Thymus (tissue), 11 donors: ENCODE data around the gene COL23A1. TPM values are rescaled to one million over a fixed set of nuclear protein-coding genes. Genes with fewer than 3 reads are reported as not detected.

ENCODE experiments used
- DNase-seq, 9 donors: peaks; one replicate each; pipeline ENCODE4 v3.0.0-alpha.2; 2013; ENCODE audit warnings: low spot score in 9 of 9, low read depth in 6 of 9, missing footprints in 1 of 9
- H3K27ac ChIP-seq, 2 donors: one replicate each; pipeline ENCODE4 v1.5.1; 2013; ENCODE audit warnings: control low read depth in 1 of 2, low read depth in 1 of 2, low read length in 1 of 2, mild to moderate bottlenecking in 1 of 2, moderate library complexity in 1 of 2
- H3K27me3 ChIP-seq, 2 donors: one replicate each; pipeline ENCODE4 v1.5.1; 2013; ENCODE audit warnings: low read length in 1 of 2; ENCODE audit not compliant: control insufficient read depth in 2 of 2, insufficient read depth in 1 of 2
- H3K36me3 ChIP-seq, 2 donors: one replicate each; pipeline ENCODE4 v1.5.1; 2013; ENCODE audit warnings: low read length in 1 of 2, mild to moderate bottlenecking in 1 of 2, moderate library complexity in 1 of 2; ENCODE audit not compliant: control insufficient read depth in 2 of 2, insufficient read depth in 2 of 2
- H3K4me1 ChIP-seq, 2 donors: one replicate each; pipeline ENCODE4 v1.5.1; 2013; ENCODE audit warnings: low read length in 2 of 2; ENCODE audit not compliant: control insufficient read depth in 2 of 2, insufficient read depth in 2 of 2
- H3K4me3 ChIP-seq, 2 donors: one replicate each; pipeline ENCODE4 v1.5.1; 2013; ENCODE audit warnings: low read length in 2 of 2, control low read depth in 1 of 2, mild to moderate bottlenecking in 1 of 2
- H3K9me3 ChIP-seq, 2 donors: one replicate each; pipeline ENCODE4 v1.5.1; 2013; ENCODE audit warnings: low read length in 1 of 2, mild to moderate bottlenecking in 1 of 2; ENCODE audit not compliant: control insufficient read depth in 2 of 2, insufficient read depth in 1 of 2
- WGBS: extraction: QIAGEN DNeasy Blood & Tissue Kit; methylation state at CpG from one replicate; pipeline ENCODE4 v1.1.7; 2013; 5-methylcytosine and 5-hydroxymethylcytosine counted together
- polyA plus RNA-seq: library from polyadenylated mRNA; stranded (reverse); fragments of 200-250 nt; gene quantifications from one replicate; pipeline ENCODE4 v1.2.3, GENCODE V29; 2013
- total RNA-seq: library from RNA; stranded (reverse); fragments of 120-200 nt; gene quantifications from one replicate; pipeline ENCODE4 v1.2.4, GENCODE V29; 2013
- donor health status: healthy.

The COL23A1 gene
- total and polyA plus RNA-seq, 2 donors = 1.5 to 2.6 TPM

DNA sequence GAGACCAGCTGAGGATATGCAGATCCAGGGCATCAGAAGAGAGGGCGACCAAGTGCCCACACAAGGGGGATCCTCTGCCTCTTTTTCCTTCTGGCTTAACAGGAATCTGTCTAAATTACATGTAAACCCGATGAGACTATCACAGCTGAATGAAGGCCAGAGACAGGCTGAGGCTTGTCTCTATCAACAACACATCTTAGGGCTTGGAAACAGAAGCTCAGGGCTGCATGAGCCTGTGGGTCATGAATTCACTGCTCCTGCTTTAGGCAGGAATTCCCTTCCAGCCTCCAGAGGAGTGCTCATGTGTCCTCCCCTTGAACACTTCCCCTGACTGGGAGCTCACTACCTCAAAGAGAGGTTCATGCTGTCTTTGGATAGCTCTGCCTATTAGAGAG is 251.4 kb downstream of the COL23A1 start:
- no peaks in the 10 kb centered on the region for H3K9me3 ChIP-seq
- DNase-seq = no peak
- H3K36me3 ChIP-seq = no peaks in the 10 kb centered on the region
- no peak overlapping the region for H3K27ac ChIP-seq
- H3K27me3 ChIP-seq = no peaks in the 10 kb centered on the region
- H3K4me3 ChIP-seq = no peak overlapping the region
- 90% methylated on average over 2 of the region's 2 CpGs for WGBS
- H3K4me1 ChIP-seq = peaks cover 6 to 25% of the 10 kb centered on the region in 2 donors

DNA sequence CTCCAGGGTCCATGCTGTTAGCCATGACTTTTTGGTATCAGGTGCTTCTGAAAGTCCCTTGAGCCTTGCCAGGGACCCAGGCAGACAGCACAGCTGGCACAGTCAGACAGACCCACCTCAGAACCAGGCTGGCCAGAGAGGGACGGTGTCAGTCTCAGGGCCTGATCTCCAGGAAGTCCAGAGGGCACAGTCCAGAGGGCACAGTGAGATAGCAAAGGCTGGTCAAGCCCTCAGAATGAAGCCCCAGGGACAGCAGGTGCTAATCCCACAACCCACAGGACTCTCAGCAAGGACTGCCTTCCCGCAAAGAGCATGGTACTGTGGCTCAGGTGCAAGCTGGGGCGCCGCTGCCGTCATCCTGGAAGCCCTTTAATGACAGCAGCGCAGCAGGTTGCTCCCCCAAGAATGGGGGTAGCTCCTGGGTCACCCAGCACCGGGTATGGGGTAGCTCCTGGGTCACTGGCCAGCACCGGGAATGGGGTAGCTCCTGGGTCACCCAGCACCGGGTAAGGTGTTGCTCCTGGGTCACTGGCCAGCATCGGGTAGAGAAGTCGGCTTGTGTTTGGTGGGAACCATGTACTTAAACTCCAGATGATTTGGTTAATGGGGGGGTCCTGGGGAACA is 252.0 kb downstream of the COL23A1 start:
- DNase-seq = no peak
- WGBS = 92% methylated on average over 11 of the region's 11 CpGs
- H3K4me3 ChIP-seq = no peak overlapping the region
- no peaks in the 10 kb centered on the region for H3K9me3 ChIP-seq
- peaks cover 6 to 25% of the 10 kb centered on the region in 2 donors for H3K4me1 ChIP-seq
- H3K36me3 ChIP-seq = no peaks in the 10 kb centered on the region
- no peak overlapping the region for H3K27ac ChIP-seq
- no peaks in the 10 kb centered on the region for H3K27me3 ChIP-seq

DNA sequence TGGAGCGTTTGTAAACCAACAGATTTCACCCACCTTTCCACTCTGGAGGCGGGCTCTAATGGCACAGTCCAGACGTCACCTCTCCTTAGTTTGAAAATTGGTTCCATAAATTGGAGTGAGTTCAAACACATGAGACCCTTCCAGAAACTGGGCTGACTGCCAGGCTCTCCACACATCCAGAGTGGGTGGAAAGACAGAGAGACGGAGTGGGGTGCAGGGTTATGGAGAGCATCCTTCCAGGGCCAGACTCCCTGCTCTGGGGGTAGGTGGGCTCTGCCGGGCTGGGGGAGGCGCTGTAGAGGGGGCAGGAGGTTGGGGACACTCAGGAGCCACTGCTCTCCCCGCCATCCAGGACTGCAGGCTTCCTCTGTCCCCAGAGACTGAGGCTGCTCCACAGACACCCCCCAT is 252.9 kb downstream of the COL23A1 start:
- no peaks in the 10 kb centered on the region for H3K9me3 ChIP-seq
- H3K4me3 ChIP-seq = no peak overlapping the region
- no peaks in the 10 kb centered on the region for H3K36me3 ChIP-seq
- 92% methylated on average over 7 of the region's 7 CpGs for WGBS
- H3K4me1 ChIP-seq = peaks cover 6 to 24% of the 10 kb centered on the region in 2 donors
- no peak overlapping the region for H3K27ac ChIP-seq
- H3K27me3 ChIP-seq = no peaks in the 10 kb centered on the region
- no peak for DNase-seq

DNA sequence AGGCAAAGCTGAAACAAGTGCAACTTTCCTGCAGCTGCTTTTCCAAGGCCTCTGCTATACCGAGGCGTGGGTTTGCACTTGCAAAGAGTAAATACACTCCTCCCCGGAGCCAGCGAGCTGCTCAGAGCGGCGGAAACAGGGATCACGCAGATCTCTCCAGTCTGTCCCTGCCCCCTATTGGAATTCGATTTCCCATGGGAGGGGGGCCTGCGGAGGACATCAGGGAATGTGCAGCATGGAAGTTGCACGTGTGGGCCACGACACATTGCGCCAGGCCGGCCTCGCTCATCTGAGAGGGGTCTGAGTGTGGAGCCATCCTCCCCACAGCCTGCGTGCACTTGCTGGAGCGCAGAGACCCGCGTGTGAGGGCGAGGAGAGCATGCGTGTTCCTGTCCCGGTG is 253.3 kb downstream of the COL23A1 start:
- no peak for DNase-seq
- Histone ChIP-seq H3K4me3 (no peak overlapping the region), H3K36me3 (no peaks in the 10 kb centered on the region), H3K27ac (no peak overlapping the region), H3K27me3 (no peaks in the 10 kb centered on the region), H3K9me3 (no peaks in the 10 kb centered on the region), H3K4me1 (peaks cover 6 to 19% of the 10 kb centered on the region in 2 donors)
- 89% methylated on average over 21 of the region's 21 CpGs for WGBS

DNA sequence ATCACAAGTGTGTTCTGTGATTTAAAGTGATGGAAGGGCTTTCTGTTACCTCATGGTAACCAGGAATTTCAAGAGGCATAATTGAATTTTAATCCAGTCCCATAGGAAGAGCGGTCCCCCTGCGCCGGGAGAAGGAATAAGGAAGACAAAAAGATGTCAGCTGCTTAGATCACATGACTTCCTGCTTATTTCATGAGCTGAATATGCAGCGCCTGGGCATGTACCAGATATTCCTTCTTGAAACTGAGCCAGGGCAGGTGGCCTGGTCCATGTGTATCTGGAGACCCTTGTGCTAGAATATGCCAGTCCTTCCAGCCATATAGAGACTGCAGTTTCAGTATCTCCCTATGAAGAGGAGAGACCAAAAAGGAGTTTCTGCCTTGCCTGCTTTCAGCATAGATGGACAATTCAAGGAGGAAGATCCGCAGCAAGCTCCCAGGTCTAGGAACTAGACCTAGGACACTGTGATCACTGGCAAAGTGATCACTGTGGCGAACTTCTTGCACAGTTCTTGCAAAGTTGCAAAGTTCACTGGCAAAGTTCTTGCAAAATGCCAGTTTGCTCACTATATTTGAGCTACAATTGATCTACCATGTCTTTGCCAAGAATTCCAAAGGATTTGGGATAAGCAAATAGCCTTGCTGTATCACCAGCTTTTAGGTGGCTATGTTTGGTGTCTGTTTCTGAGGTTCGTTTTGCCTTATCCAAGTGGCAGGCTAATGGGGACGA is 254.7 kb downstream of the COL23A1 start:
- Histone ChIP-seq H3K27me3 (no peaks in the 10 kb centered on the region), H3K4me3 (no peak overlapping the region), H3K36me3 (no peaks in the 10 kb centered on the region), H3K9me3 (no peaks in the 10 kb centered on the region), H3K27ac (no peak overlapping the region), H3K4me1 (peaks cover 6 to 27% of the 10 kb centered on the region in 2 donors)
- DNase-seq = no peak
- WGBS = 87% methylated on average over 8 of the region's 8 CpGs

DNA sequence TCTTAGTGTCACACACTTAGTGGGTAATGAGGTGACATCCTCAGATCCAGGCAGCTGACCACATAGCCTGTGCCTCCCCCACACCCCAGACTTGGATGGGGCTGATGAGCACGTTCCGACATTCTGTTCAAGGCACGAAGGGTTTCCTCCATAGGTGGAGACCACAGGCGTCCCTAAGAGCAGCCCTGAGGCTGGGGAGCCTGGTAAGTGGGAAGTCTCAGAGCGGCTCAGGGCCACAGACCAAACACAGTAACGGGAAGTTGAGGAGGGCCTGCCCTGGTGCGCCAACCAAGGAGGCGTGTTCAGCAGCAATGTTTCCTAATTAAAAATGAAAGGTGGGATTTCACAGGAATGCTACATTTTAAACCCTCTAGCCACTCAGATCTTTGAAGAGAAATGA is 255.3 kb downstream of the COL23A1 start:
- WGBS = 88% methylated on average over 8 of the region's 8 CpGs

DNA sequence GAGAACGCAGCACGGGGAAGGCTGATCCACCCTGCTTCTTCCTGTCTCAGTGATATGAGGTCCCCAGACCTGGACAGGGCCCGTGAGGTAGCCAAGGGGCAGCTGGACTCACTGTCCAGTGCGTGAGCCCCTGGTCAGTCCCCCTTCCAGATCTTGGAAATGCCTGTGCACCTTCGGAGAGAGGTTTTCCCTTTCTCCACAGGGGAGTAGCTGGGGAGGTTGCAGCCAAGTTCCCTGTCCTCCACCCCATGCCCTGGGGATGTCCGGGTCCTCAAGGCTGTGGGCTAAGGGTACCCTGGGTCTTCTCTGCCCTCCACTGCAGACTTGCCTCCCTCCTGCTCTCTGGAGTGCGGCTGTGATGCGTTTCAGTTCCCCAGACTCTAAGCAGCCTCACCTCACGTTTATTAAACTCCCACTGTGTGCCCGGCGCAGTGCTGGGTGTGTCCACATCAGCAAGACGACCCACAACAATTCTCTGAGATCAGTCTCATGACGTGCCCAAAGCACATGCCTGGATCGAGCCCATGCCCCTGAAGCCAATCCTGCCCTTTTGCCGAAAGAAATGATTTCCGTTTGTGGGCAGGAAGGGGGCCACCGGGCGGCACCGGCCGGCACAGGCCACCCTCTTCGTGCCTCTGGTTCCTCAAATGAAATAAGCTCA is 256.2 kb downstream of the COL23A1 start:
- H3K4me1 ChIP-seq = peaks cover 11 to 29% of the 10 kb centered on the region in 2 donors
- no peaks in the 10 kb centered on the region for H3K27me3 ChIP-seq
- H3K27ac ChIP-seq = no peak overlapping the region
- DNase-seq = no peak
- no peaks in the 10 kb centered on the region for H3K9me3 ChIP-seq
- no peak overlapping the region for H3K4me3 ChIP-seq
- 85% methylated on average over 21 of the region's 21 CpGs for WGBS
- no peaks in the 10 kb centered on the region for H3K36me3 ChIP-seq

More for the DNA sequence above, 255.3 kb downstream of the COL23A1 start:
- H3K27me3 ChIP-seq = no peaks in the 10 kb centered on the region
- no peak overlapping the region for H3K4me3 ChIP-seq
- peaks cover 11 to 33% of the 10 kb centered on the region in 2 donors for H3K4me1 ChIP-seq
- no peak overlapping the region for H3K27ac ChIP-seq
- no peaks in the 10 kb centered on the region for H3K9me3 ChIP-seq
- DNase-seq = no peak
- no peaks in the 10 kb centered on the region for H3K36me3 ChIP-seq

DNA sequence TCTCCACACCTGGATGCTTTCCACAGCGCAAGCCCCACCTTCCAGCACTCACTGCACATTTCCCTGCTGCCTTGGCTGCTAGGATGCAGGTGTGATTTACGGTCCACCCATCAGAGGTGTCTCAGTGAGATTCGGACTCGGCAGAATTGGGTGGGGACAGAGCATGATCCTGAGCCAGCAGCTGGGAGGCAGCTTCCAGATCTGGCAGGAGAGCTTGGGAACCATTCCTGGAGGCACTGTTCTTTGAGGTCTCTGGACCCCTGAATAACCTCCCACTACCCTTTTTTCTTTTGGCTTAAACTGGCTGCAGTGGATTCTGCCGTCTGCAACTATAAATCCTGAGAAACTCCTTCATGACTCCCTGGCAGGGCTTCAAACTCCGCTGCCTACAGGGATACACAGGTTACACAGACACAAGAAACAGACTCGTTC is 258.0 kb downstream of the COL23A1 start:
- H3K4me3 ChIP-seq = no peak overlapping the region
- H3K4me1 ChIP-seq = peaks cover 11 to 27% of the 10 kb centered on the region in 2 donors
- H3K27ac ChIP-seq = no peak overlapping the region
- no peaks in the 10 kb centered on the region for H3K36me3 ChIP-seq
- no peak for DNase-seq
- H3K9me3 ChIP-seq = no peaks in the 10 kb centered on the region
- WGBS = 90% methylated on average over 7 of the region's 7 CpGs
- H3K27me3 ChIP-seq = no peaks in the 10 kb centered on the region

DNA sequence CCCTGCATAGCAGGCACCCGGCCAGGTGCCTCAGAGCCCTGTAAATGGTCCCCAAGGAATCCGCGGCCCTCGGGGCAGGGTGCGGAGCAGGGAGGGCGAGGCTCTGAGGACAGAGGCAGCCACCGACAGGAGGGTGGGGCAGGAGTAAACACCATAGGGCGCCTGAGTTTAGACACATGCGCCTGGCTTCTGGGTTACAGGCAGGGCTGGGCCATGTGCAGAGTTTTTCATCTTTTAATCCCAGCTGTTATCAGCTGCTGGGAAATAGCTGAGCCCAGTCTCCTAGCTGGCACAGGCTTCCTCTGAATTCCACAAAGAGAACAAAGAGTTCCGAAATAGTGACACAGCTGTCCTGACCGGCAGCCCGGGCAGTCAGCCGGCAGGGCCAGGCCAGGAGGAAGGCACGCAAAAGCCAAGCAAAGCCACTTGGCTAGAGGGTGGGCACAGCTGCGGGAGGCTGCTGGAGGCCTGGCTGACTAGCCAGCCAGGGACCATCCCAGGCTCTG is 258.6 kb downstream of the COL23A1 start:
- Histone ChIP-seq H3K27me3 (no peaks in the 10 kb centered on the region), H3K36me3 (no peaks in the 10 kb centered on the region), H3K9me3 (no peaks in the 10 kb centered on the region), H3K4me3 (no peak overlapping the region), H3K27ac (no peak overlapping the region), H3K4me1 (peaks cover 11 to 27% of the 10 kb centered on the region in 2 donors)
- no peak for DNase-seq
- 95% methylated on average over 15 of the region's 15 CpGs for WGBS
